SK-N-SH treated with all-trans-retinoic acid at 6 μM for 48 hours (cell line): ENCODE measurements around the gene SRBD1.

Experiments
- ARNTL ChIP-seq: fragments of 450-650 bp; formaldehyde crosslinking; IDR thresholded peaks from 2 replicates; pipeline ENCODE4 v1.5.0; 2020; ENCODE audit warnings: low read depth, mild to moderate bottlenecking, moderate library complexity, borderline replicate concordance
- CREB5 ChIP-seq: fragments of 250-450 bp; sonication (Bioruptor Pico); IDR thresholded peaks from 2 replicates; pipeline ENCODE4 v1.5.1; 2020; ENCODE audit warnings: low read depth, mild to moderate bottlenecking, moderate library complexity
- OSR1 ChIP-seq: fragments of 250-450 bp; sonication (Bioruptor Pico); IDR thresholded peaks from 2 replicates; pipeline ENCODE4 v1.8.0; 2022; ENCODE audit warnings: moderate library complexity, mild to moderate bottlenecking, inconsistent platforms
- PPARA ChIP-seq: fragments of 250-450 bp; sonication (Bioruptor Pico); IDR thresholded peaks from 2 replicates; pipeline ENCODE4 v1.5.0; 2020; ENCODE audit warnings: mild to moderate bottlenecking, borderline replicate concordance
- RARB ChIP-seq: fragments of 250-450 bp; sonication (Bioruptor Pico); IDR thresholded peaks from 2 replicates; pipeline ENCODE4 v1.8.0; 2021; ENCODE audit warnings: mild to moderate bottlenecking, moderate library complexity
- ZFP3 ChIP-seq: fragments of 250-450 bp; sonication (Bioruptor Pico); IDR thresholded peaks from 2 replicates; pipeline ENCODE4 v1.5.0; 2020; ENCODE audit warnings: mild to moderate bottlenecking, moderate library complexity

GRCh38 chr2:45458909-45459563 is 152.0 kb downstream of the SRBD1 start:
- TF ChIP-seq ARNTL (CRISPR knock-in tag) (no peak), CREB5 (CRISPR knock-in tag) (no peak; the same call in 1 of the 2 replicates), RARB (CRISPR knock-in tag) (no peak), OSR1 (no peak), PPARA (CRISPR knock-in tag) (no peak), ZFP3 (CRISPR knock-in tag) (no peak)
